CD14-positive monocyte (primary cell): ENCODE measurements around the gene SCN3B. TPM values are rescaled to one million over a fixed set of nuclear protein-coding genes. Genes with fewer than 3 reads are reported as not detected.
A peak's percentile ranks its signal among the peaks of the same experiment; 100 is the strongest.

ENCODE experiments used
- DNase-seq, 3 donors: peaks; one replicate each; pipeline ENCODE4 v3.0.0-alpha.2; 2011 to 2022
- H2AFZ ChIP-seq: 2 replicates; pipeline ENCODE4 v1.6.0; 2012; ENCODE audit warnings: mild to moderate bottlenecking, low read depth, low read length, inconsistent platforms; ENCODE audit not compliant: insufficient read depth, poor library complexity, severe bottlenecking
- H3K27ac ChIP-seq, 2 donors: 1 replicate in 1 of 2; 2 replicates in 1 of 2; pipeline ENCODE4 v1.5.1; 2012 to 2013; ENCODE audit warnings: low read length in 2 of 2, control low read depth in 1 of 2, inconsistent platforms in 1 of 2, low read depth in 1 of 2, mild to moderate bottlenecking in 1 of 2
- H3K27me3 ChIP-seq, 2 donors: one replicate each; pipeline versions ENCODE4 v1.6.0 to v1.6.1; 2011 to 2013; ENCODE audit warnings: low read length in 2 of 2; ENCODE audit not compliant: control insufficient read depth in 2 of 2, insufficient read depth in 2 of 2
- H3K36me3 ChIP-seq, 2 donors: replicated peaks in 1 of 2; 1 replicate in 1 of 2; 2 replicates in 1 of 2; pipeline versions ENCODE4 v1.5.1 to v1.6.1; 2012 to 2013; ENCODE audit warnings: low read length in 2 of 2, control low read depth in 1 of 2, inconsistent platforms in 1 of 2, mild to moderate bottlenecking in 1 of 2; ENCODE audit not compliant: insufficient read depth in 2 of 2, control insufficient read depth in 1 of 2
- H3K4me1 ChIP-seq, 2 donors: 1 replicate in 1 of 2; 2 replicates in 1 of 2; pipeline versions ENCODE4 v1.5.1 to v1.6.1; 2012 to 2013; ENCODE audit warnings: low read length in 2 of 2, control low read depth in 1 of 2, inconsistent platforms in 1 of 2, mild to moderate bottlenecking in 1 of 2, moderate library complexity in 1 of 2; ENCODE audit not compliant: insufficient read depth in 2 of 2, control insufficient read depth in 1 of 2
- H3K4me2 ChIP-seq: replicated peaks from 2 replicates; pipeline ENCODE3; 2012; ENCODE audit warnings: low read length, moderate library complexity, mild to moderate bottlenecking; ENCODE audit not compliant: poor library complexity, severe bottlenecking; ENCODE audit errors: extremely low read depth
- H3K4me3 ChIP-seq, 3 experiments: fragments of 200-600 bp in 1 of 3; sonication (generic) in 1 of 3; replicated peaks in 1 of 3; 1 replicate in 2 of 3; 2 replicates in 1 of 3; pipeline ENCODE4 v1.5.1; 2011 to 2013; ENCODE audit warnings: low read length in 3 of 3, mild to moderate bottlenecking in 3 of 3, control low read depth in 2 of 3, low read depth in 2 of 3, inconsistent platforms in 1 of 3, moderate library complexity in 1 of 3
- H3K79me2 ChIP-seq: 2 replicates; pipeline ENCODE4 v1.6.0; 2012; ENCODE audit warnings: mild to moderate bottlenecking, control low read depth, inconsistent platforms, low read length, moderate library complexity; ENCODE audit not compliant: insufficient read depth
- H3K9ac ChIP-seq: 2 replicates; pipeline ENCODE4 v1.6.0; 2017; ENCODE audit warnings: low read length, mild to moderate bottlenecking; ENCODE audit not compliant: insufficient read depth, poor library complexity, severe bottlenecking
- H3K9me3 ChIP-seq, 2 donors: replicated peaks in 1 of 2; 1 replicate in 1 of 2; 2 replicates in 1 of 2; pipeline versions ENCODE4 v1.5.1 to v1.6.1; 2012 to 2013; ENCODE audit warnings: low read length in 2 of 2, control low read depth in 1 of 2; ENCODE audit not compliant: control insufficient read depth in 1 of 2, insufficient read depth in 1 of 2
- H4K20me1 ChIP-seq: 2 replicates; pipeline ENCODE4 v1.6.0; 2012; ENCODE audit warnings: mild to moderate bottlenecking, low read length, control low read depth, moderate library complexity; ENCODE audit not compliant: insufficient read depth
- H3K27ac Mint-ChIP-seq, 7 donors: one replicate each; pipeline ENCODE4 v1.8.0; 2020; ENCODE audit warnings: mild to moderate bottlenecking in 7 of 7, mixed read lengths in 7 of 7, moderate library complexity in 6 of 7, inconsistent platforms in 2 of 7
- H3K27me3 Mint-ChIP-seq, 3 donors: one replicate each; pipeline ENCODE4 v1.8.0; 2021 to 2022; ENCODE audit warnings: low read depth in 3 of 3, mild to moderate bottlenecking in 3 of 3, mixed read lengths in 3 of 3, moderate library complexity in 3 of 3, inconsistent platforms in 1 of 3
- H3K36me3 Mint-ChIP-seq, 2 donors: one replicate each; pipeline ENCODE4 v1.8.0; 2020; ENCODE audit warnings: mixed read lengths in 2 of 2, inconsistent platforms in 1 of 2, mild to moderate bottlenecking in 1 of 2
- H3K4me1 Mint-ChIP-seq: one replicate; pipeline ENCODE4 v1.8.0; 2020; ENCODE audit warnings: mild to moderate bottlenecking, mixed read lengths
- H3K4me3 Mint-ChIP-seq, 2 donors: one replicate each; pipeline ENCODE4 v1.8.0; 2020; ENCODE audit warnings: mild to moderate bottlenecking in 2 of 2, mixed read lengths in 2 of 2, moderate library complexity in 1 of 2
- H3K9me3 Mint-ChIP-seq, 7 donors: one replicate each; pipeline ENCODE4 v1.8.0; 2020 to 2022; ENCODE audit warnings: mixed read lengths in 7 of 7, mild to moderate bottlenecking in 6 of 7, moderate library complexity in 6 of 7, inconsistent platforms in 2 of 7
- CTCF ChIP-seq: fragments of 200-600 bp; IDR thresholded peaks from one replicate; pipeline ENCODE4 v1.8.0; 2022; ENCODE audit warnings: antibody characterized with exemption, mild to moderate bottlenecking
- WGBS: methylation state at CpG from one replicate; pipeline ENCODE4 v1.1.5; 2013; ENCODE audit warnings: missing lambda C conversion rate; ENCODE audit not compliant: insufficient coverage; 5-methylcytosine and 5-hydroxymethylcytosine counted together
- intact Hi-C, 2 donors: fragments of 100-400 bp; cut with micrococcal nuclease; formaldehyde crosslinking; loops; one replicate each; pipeline versions ENCODE4 v1.15.0 to v1.15.1; 2023
- polyA plus RNA-seq, 3 donors: library from polyadenylated mRNA; depleted of rRNA in 1 of 3; unstranded in 2 of 3; stranded (reverse) in 1 of 3; fragments of 300-500 nt in 2 of 3; fragments of >200 nt in 1 of 3; fragmentation: Illumina TruSeq in 2 of 3; gene quantifications; 1 replicate in 2 of 3; 2 replicates in 1 of 3; pipeline ENCODE4 v1.2.3, GENCODE V29; 2012 to 2021

The SCN3B gene
- polyA plus RNA-seq, 3 donors: not detected

GRCh38 chr11:123682696-123683410 is 28.4 kb upstream of the SCN3B start:
- no peaks in the 10 kb centered on the region for H3K4me1 ChIP-seq
- Mint-ChIP-seq H3K27ac (no peak overlapping the region), H3K4me3 (no peak overlapping the region), H3K36me3 (no peaks in the 10 kb centered on the region), H3K27me3 (peaks cover 4 to 13% (median 7%) of the 10 kb centered on the region in 3 donors), H3K9me3 (peaks cover 0 to 1% (median 0%) of the 10 kb centered on the region in 7 donors), H3K4me1 (peaks cover 2% of the 10 kb centered on the region)
- TF ChIP-seq CTCF: no peak
- no peaks in the 10 kb centered on the region for H4K20me1 ChIP-seq
- no peak overlapping the region for H3K9ac ChIP-seq
- no peaks in the 10 kb centered on the region for H3K9me3 ChIP-seq
- WGBS: 73% methylated on average over 2 of the region's 5 CpGs
- H3K4me2 ChIP-seq: no peak overlapping the region
- peaks cover 0 to 2% of the 10 kb centered on the region in 2 donors for H3K27me3 ChIP-seq
- no peaks in the 10 kb centered on the region for H3K79me2 ChIP-seq
- no peak overlapping the region for H3K27ac ChIP-seq
- H3K36me3 ChIP-seq: no peaks in the 10 kb centered on the region
- H3K4me3 ChIP-seq: no peak overlapping the region
- no peak overlapping the region for H2AFZ ChIP-seq
- no peak for DNase-seq
- intact Hi-C loops: no loop called here

- Histone ChIP-seq H3K27ac (no peak overlapping the region), H2AFZ (no peak overlapping the region), H3K9me3 (no peaks in the 10 kb centered on the region), H3K9ac (no peak overlapping the region), H4K20me1 (no peaks in the 10 kb centered on the region), H3K4me3 (no peak overlapping the region), H3K4me1 (no peaks in the 10 kb centered on the region), H3K79me2 (no peaks in the 10 kb centered on the region), H3K36me3 (no peaks in the 10 kb centered on the region), H3K4me2 (no peak overlapping the region), H3K27me3 (peaks cover 0 to 2% of the 10 kb centered on the region in 2 donors)
- DNase-seq: no peak
- Mint-ChIP-seq H3K4me3 (no peak overlapping the region), H3K4me1 (no peaks in the 10 kb centered on the region), H3K27me3 (peaks cover 2 to 14% (median 7%) of the 10 kb centered on the region in 3 donors), H3K27ac (peak overlapping the region in 1 of 7 donors; percentile 1), H3K36me3 (no peaks in the 10 kb centered on the region), H3K9me3 (peaks cover 0 to 1% (median 0%) of the 10 kb centered on the region in 7 donors)
- intact Hi-C loops: no loop called here
- no peak for TF ChIP-seq CTCF
- no CpG with 5 or more reads among the region's 2 CpGs for WGBS
These were observed 26.6 kb upstream of the SCN3B start for GRCh38 chr11:123681030-123681429.
